ENCODE measurements around the gene VSNL1.

Gene VSNL1

GRCh38 chr2:17574406-17575073 lies 34.0 kb downstream of the VSNL1 start:
- H3K4me3 ChIP-seq (ENCODE audit: low read length), result no peak overlapping the region
- no peak overlapping the region for H3K9ac ChIP-seq (ENCODE audit: low read length)
- no peaks in the 10 kb centered on the region for H3K4me1 ChIP-seq (ENCODE audit: control insufficient read depth, insufficient read depth, low read length)
- no peaks in the 10 kb centered on the region for H3K36me3 ChIP-seq (ENCODE audit: control insufficient read depth, insufficient read depth, low read length)
- H3K27ac ChIP-seq (ENCODE audit: low read depth, low read length), result no peak overlapping the region
- no peaks in the 10 kb centered on the region for H3K27me3 ChIP-seq (ENCODE audit: control insufficient read depth, insufficient read depth, low read length)

DNA sequence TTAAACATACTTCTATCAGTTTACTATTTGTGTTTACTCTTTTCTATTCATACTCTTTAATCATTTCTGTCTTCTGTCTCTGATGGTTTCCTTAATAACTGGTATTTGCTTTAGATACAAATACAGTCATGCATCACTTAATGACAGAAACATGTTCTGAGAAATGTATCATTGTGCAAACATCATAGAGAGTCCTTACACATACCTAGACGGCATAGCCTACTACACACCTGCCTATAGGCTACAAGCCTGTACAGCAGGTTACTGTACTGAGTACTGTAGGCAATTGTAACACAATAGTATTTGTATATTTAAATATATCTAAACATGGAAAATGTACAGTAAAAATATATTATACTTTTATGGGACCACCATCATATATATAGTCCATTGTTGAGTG lies 36.3 kb downstream of the VSNL1 start:
- no peak overlapping the region for H3K9ac ChIP-seq (ENCODE audit: low read length)
- no peaks in the 10 kb centered on the region for H3K27me3 ChIP-seq (ENCODE audit: control insufficient read depth, insufficient read depth, low read length)
- no peaks in the 10 kb centered on the region for H3K36me3 ChIP-seq (ENCODE audit: control insufficient read depth, insufficient read depth, low read length)
- H3K27ac ChIP-seq (ENCODE audit: low read depth, low read length), result no peak overlapping the region
- no peak overlapping the region for H3K4me3 ChIP-seq (ENCODE audit: low read length)
- H3K4me1 ChIP-seq (ENCODE audit: control insufficient read depth, insufficient read depth, low read length), result no peaks in the 10 kb centered on the region

DNA sequence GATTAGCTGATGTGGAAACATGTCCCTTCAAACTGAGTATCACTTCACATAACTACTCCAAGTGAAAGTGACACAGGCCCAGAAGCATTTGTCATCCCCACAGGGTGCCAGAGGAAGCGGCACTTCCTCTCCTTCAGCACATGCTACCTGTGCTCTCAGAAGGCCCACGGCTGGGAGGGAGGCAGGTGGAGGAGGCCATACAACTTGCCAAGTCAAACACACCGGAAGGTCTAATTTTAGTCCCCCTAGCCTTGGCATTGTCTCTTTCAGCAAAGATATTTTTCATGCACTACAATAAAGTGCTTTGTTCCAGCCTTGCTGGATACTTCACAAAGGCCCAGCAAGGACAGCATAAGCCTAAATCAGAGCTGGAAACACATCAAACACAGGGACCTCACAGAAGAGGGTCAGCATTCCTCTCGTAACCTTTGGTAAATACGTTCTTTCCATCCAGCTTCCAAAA lies 38.0 kb downstream of the VSNL1 start:
- H3K36me3 ChIP-seq (ENCODE audit: control insufficient read depth, insufficient read depth, low read length), result no peaks in the 10 kb centered on the region
- H3K4me3 ChIP-seq (ENCODE audit: low read length), result no peak overlapping the region
- H3K9ac ChIP-seq (ENCODE audit: low read length), result no peak overlapping the region
- no peaks in the 10 kb centered on the region for H3K4me1 ChIP-seq (ENCODE audit: control insufficient read depth, insufficient read depth, low read length)
- no peaks in the 10 kb centered on the region for H3K27me3 ChIP-seq (ENCODE audit: control insufficient read depth, insufficient read depth, low read length)
- no peak overlapping the region for H3K27ac ChIP-seq (ENCODE audit: low read depth, low read length)

GRCh38 chr2:17579605-17580318 lies 39.3 kb downstream of the VSNL1 start:
- Histone ChIP-seq H3K27me3 (ENCODE audit: control insufficient read depth, insufficient read depth, low read length) (no peaks in the 10 kb centered on the region), H3K4me1 (ENCODE audit: control insufficient read depth, insufficient read depth, low read length) (no peaks in the 10 kb centered on the region), H3K27ac (ENCODE audit: low read depth, low read length) (no peak overlapping the region), H3K4me3 (ENCODE audit: low read length) (no peak overlapping the region), H3K9ac (ENCODE audit: low read length) (no peak overlapping the region), H3K36me3 (ENCODE audit: control insufficient read depth, insufficient read depth, low read length) (no peaks in the 10 kb centered on the region)

DNA sequence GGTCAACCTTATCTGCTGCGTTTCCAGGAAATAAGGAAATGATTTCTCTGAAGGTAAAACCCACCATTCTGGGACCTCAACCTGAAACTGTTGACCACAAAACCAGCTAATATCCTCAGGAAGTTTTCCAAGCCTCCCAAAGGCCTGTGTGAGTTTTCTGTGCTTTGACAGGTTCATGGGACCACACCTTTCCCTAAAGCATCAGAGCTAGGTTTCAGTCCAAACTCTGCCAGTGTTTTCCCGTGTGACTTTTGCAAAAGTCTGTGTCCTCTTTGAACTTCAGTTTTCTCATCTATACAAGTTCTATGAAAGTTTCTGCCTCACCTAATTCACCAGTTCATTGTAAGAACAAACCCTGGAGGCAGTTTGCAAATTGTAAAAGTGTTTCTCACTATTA lies 39.8 kb downstream of the VSNL1 start:
- no peak overlapping the region for H3K27ac ChIP-seq (ENCODE audit: low read depth, low read length)
- no peak overlapping the region for H3K4me3 ChIP-seq (ENCODE audit: low read length)
- no peaks in the 10 kb centered on the region for H3K27me3 ChIP-seq (ENCODE audit: control insufficient read depth, insufficient read depth, low read length)

DNA sequence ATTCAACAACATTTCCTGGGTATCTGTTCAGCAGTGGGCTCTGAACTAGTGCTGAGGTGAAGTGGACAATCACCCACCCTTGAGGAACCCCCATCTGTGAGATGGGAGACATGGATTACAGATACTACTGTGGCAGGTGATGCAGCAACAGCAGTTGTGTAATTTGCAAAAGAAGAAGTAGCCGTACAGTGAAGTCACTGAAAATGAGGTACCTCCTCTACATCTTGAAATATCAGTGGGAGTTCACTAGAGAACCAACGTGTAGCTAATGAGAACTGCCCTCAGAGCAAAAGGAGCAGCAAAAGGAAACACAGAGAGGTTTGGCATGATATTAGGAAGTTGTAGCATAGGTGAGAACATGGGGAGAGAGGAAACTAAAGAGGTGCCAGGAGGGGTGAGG lies 41.3 kb downstream of the VSNL1 start:
- Histone ChIP-seq H3K27me3 (ENCODE audit: control insufficient read depth, insufficient read depth, low read length) (no peaks in the 10 kb centered on the region), H3K9ac (ENCODE audit: low read length) (no peak overlapping the region), H3K27ac (ENCODE audit: low read depth, low read length) (no peak overlapping the region), H3K4me3 (ENCODE audit: low read length) (no peak overlapping the region), H3K36me3 (ENCODE audit: control insufficient read depth, insufficient read depth, low read length) (no peaks in the 10 kb centered on the region), H3K4me1 (ENCODE audit: control insufficient read depth, insufficient read depth, low read length) (no peaks in the 10 kb centered on the region)

More for the DNA sequence above, 39.8 kb downstream of the VSNL1 start:
- Histone ChIP-seq H3K9ac (ENCODE audit: low read length) (no peak overlapping the region), H3K4me1 (ENCODE audit: control insufficient read depth, insufficient read depth, low read length) (no peaks in the 10 kb centered on the region), H3K36me3 (ENCODE audit: control insufficient read depth, insufficient read depth, low read length) (no peaks in the 10 kb centered on the region)

- no peaks in the 10 kb centered on the region for H3K27me3 ChIP-seq (ENCODE audit: control insufficient read depth, insufficient read depth, low read length)
- no peaks in the 10 kb centered on the region for H3K36me3 ChIP-seq (ENCODE audit: control insufficient read depth, insufficient read depth, low read length)
- H3K4me1 ChIP-seq (ENCODE audit: control insufficient read depth, insufficient read depth, low read length), result no peaks in the 10 kb centered on the region
- H3K4me3 ChIP-seq (ENCODE audit: low read length), result no peak overlapping the region
- no peak overlapping the region for H3K9ac ChIP-seq (ENCODE audit: low read length)
- no peak overlapping the region for H3K27ac ChIP-seq (ENCODE audit: low read depth, low read length)
Measured at GRCh38 chr2:17583166-17583565, 42.7 kb downstream of the VSNL1 start.

- Histone ChIP-seq H3K9ac (ENCODE audit: low read length) (no peak overlapping the region), H3K4me1 (ENCODE audit: control insufficient read depth, insufficient read depth, low read length) (no peaks in the 10 kb centered on the region), H3K27me3 (ENCODE audit: control insufficient read depth, insufficient read depth, low read length) (no peaks in the 10 kb centered on the region), H3K27ac (ENCODE audit: low read depth, low read length) (no peak overlapping the region), H3K4me3 (ENCODE audit: low read length) (no peak overlapping the region), H3K36me3 (ENCODE audit: control insufficient read depth, insufficient read depth, low read length) (no peaks in the 10 kb centered on the region)
Measured at GRCh38 chr2:17583646-17584045, 43.1 kb downstream of the VSNL1 start.

DNA sequence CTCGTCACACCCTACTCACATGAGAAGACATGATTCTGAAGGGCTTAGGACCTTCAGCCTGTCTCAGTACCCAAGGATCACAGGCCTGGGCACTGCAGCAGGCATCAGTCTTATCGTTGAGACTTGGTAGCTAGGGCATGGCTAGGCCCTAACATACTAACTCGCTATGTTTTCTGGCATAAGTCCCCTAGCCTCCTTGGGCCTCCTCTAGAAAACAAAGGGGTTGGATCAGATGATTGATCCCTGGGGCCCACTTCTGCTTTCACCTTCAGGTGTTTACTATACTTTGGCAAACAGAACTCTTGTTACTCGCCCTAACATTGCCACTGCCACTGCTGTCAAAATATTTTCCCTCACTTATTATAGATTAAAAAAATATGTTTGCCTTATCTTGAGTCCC lies 44.2 kb downstream of the VSNL1 start:
- Histone ChIP-seq H3K36me3 (ENCODE audit: control insufficient read depth, insufficient read depth, low read length) (no peaks in the 10 kb centered on the region), H3K4me3 (ENCODE audit: low read length) (no peak overlapping the region), H3K27ac (ENCODE audit: low read depth, low read length) (no peak overlapping the region), H3K4me1 (ENCODE audit: control insufficient read depth, insufficient read depth, low read length) (no peaks in the 10 kb centered on the region), H3K27me3 (ENCODE audit: control insufficient read depth, insufficient read depth, low read length) (no peaks in the 10 kb centered on the region), H3K9ac (ENCODE audit: low read length) (no peak overlapping the region)

DNA sequence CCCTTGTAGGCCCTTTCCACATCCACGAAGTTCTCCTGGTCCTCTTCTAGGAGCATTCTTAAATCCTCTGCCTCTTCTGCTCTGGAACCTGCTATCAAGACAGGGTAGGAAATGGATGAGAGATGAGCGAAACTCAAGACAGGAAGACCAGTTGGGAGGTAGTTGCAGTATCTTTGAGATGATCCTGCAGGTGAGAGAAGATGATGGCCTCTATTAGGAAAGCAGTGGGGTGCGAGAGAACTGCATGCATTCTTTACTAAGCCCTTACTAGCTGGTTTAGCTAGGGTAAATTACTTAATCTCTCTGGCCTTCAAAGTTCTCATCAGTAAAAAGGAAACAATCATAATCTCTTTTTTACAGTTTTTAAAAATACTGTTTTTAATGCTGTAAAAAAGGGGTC lies 47.0 kb downstream of the VSNL1 start:
- Histone ChIP-seq H3K4me3 (ENCODE audit: low read length) (no peak overlapping the region), H3K36me3 (ENCODE audit: control insufficient read depth, insufficient read depth, low read length) (no peaks in the 10 kb centered on the region), H3K4me1 (ENCODE audit: control insufficient read depth, insufficient read depth, low read length) (no peaks in the 10 kb centered on the region), H3K9ac (ENCODE audit: low read length) (no peak overlapping the region), H3K27ac (ENCODE audit: low read depth, low read length) (no peak overlapping the region), H3K27me3 (ENCODE audit: control insufficient read depth, insufficient read depth, low read length) (no peaks in the 10 kb centered on the region)

DNA sequence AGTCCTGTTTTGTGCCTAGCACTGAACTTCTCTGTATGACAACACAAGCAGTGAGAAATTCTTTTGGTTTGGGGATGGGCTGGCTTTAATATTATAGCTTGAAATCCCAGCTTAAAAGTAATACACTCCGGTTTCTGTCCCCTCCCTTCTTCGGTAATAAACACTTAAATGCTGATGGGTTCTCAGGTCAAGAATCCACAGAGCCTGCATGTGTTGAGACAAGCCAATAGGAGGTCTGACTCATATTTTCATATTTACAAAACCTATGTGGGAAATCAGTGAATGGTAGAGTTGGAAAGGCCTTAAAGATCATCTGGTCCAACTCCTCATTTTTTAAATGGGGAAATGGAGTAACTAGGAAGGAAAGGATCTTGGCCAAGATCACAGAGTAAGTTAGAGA lies 47.5 kb downstream of the VSNL1 start:
- no peaks in the 10 kb centered on the region for H3K27me3 ChIP-seq (ENCODE audit: control insufficient read depth, insufficient read depth, low read length)
- H3K36me3 ChIP-seq (ENCODE audit: control insufficient read depth, insufficient read depth, low read length), result no peaks in the 10 kb centered on the region
- no peak overlapping the region for H3K4me3 ChIP-seq (ENCODE audit: low read length)
- no peak overlapping the region for H3K27ac ChIP-seq (ENCODE audit: low read depth, low read length)
- H3K9ac ChIP-seq (ENCODE audit: low read length), result no peak overlapping the region
- no peaks in the 10 kb centered on the region for H3K4me1 ChIP-seq (ENCODE audit: control insufficient read depth, insufficient read depth, low read length)

GRCh38 chr2:17589406-17590035 lies 49.0 kb downstream of the VSNL1 start:
- H3K27ac ChIP-seq (ENCODE audit: low read depth, low read length), result no peak overlapping the region
- H3K4me1 ChIP-seq (ENCODE audit: control insufficient read depth, insufficient read depth, low read length), result no peaks in the 10 kb centered on the region
- no peak overlapping the region for H3K9ac ChIP-seq (ENCODE audit: low read length)
- H3K27me3 ChIP-seq (ENCODE audit: control insufficient read depth, insufficient read depth, low read length), result no peaks in the 10 kb centered on the region
- H3K36me3 ChIP-seq (ENCODE audit: control insufficient read depth, insufficient read depth, low read length), result no peaks in the 10 kb centered on the region
- no peak overlapping the region for H3K4me3 ChIP-seq (ENCODE audit: low read length)
